GM18867 (cell line): ENCODE results near the gene PNPLA8.
A peak's percentile ranks its signal among the peaks of the same experiment; 100 is the strongest.
"Not testable (repeated sequence)": the region's sequence is repeated elsewhere in the genome, so short reads cannot be mapped to it uniquely, and the experiment has no call there.

Source experiments
- ATAC-seq: cut with Tn5 transposase; IDR thresholded peaks from one replicate; pipeline ENCODE4 v1.9.1; 2021; ENCODE audit warnings: mild to moderate bottlenecking, moderate library complexity; ENCODE audit not compliant: unreplicated experiment

Gene PNPLA8

GRCh38 chr7:108529341-108529740 is 3.4 kb upstream of the PNPLA8 start:
- no peak for ATAC-seq

GRCh38 chr7:108528183-108528712 is 2.3 kb upstream of the PNPLA8 start:
- ATAC-seq, result no peak

GRCh38 chr7:108526768-108527017 is 758 bp upstream of the PNPLA8 start:
- ATAC-seq, result no peak

GRCh38 chr7:108525327-108525984 is 479 bp downstream of the PNPLA8 start:
- ATAC-seq, result peak; percentile 43

GRCh38 chr7:108522780-108523179 is 3.2 kb downstream of the PNPLA8 start:
- no peak for ATAC-seq

GRCh38 chr7:108517951-108518350 is 8.0 kb downstream of the PNPLA8 start:
- ATAC-seq, result no peak

GRCh38 chr7:108515630-108516029 is 10.3 kb downstream of the PNPLA8 start:
- ATAC-seq, result no peak

GRCh38 chr7:108515013-108515412 is 10.9 kb downstream of the PNPLA8 start:
- no peak for ATAC-seq

- ATAC-seq, result peak; percentile 73
These were observed 14.0 kb downstream of the PNPLA8 start for GRCh38 chr7:108511939-108512338.

GRCh38 chr7:108504576-108504975 is 21.4 kb downstream of the PNPLA8 start:
- not testable (repeated sequence) for ATAC-seq

- ATAC-seq, result peak; percentile 96
These were observed 22.6 kb downstream of the PNPLA8 start for GRCh38 chr7:108503112-108504026.

GRCh38 chr7:108499566-108499965 is 26.4 kb downstream of the PNPLA8 start:
- no peak for ATAC-seq

- no peak for ATAC-seq
These were observed 27.5 kb downstream of the PNPLA8 start for GRCh38 chr7:108498481-108498880.

- peak; percentile 81 for ATAC-seq
These were observed 28.7 kb downstream of the PNPLA8 start for GRCh38 chr7:108497082-108497725.

GRCh38 chr7:108492742-108493141 is 33.2 kb downstream of the PNPLA8 start:
- no peak for ATAC-seq

- no peak for ATAC-seq
These were observed 37.0 kb downstream of the PNPLA8 start for GRCh38 chr7:108488768-108489538.

GRCh38 chr7:108487646-108488045 is 38.3 kb downstream of the PNPLA8 start:
- no peak for ATAC-seq

- peak; percentile 41 for ATAC-seq
These were observed 39.5 kb downstream of the PNPLA8 start for GRCh38 chr7:108486291-108486966.

GRCh38 chr7:108484137-108484536 is 41.8 kb downstream of the PNPLA8 start:
- ATAC-seq, result no peak

- ATAC-seq, result no peak
These were observed 45.6 kb downstream of the PNPLA8 start for GRCh38 chr7:108480311-108480710.
